ENCODE measurements around the gene FOXRED1.

DNA sequence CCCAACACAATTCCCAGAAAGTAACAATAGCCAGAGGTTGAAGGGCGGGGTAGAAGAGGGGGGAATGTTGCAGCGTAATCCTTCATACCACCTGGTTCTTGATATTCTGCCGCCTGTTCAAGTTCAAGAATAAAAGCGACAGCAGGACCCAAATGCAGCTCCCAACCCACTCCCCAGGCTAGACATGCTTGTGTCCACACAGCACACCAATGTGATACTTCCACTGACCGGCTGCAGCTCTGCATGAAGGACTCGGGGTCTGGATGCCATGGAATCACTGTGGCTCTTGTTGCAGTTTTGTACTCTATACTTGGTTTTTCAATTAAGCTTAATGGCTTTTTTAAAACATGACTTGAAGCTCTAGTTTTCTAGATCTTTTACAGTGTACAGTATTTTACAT, 6.7 kb upstream of the FOXRED1 start:
- no peak for TF ChIP-seq TAF1 (IDR thresholded peaks at IDR 0.05; ENCODE audit: borderline replicate concordance, insufficient read depth, low read length)
- no peak for TF ChIP-seq FOXP2 (optimal IDR thresholded peaks at IDR 0.05; ENCODE audit: borderline replicate concordance, extremely low read depth, extremely low read length, insufficient read depth)
